SU-DHL-6 (cell line): ENCODE results near the gene PCDHB14.
"Not testable (repeated sequence)": the region's sequence is repeated elsewhere in the genome, so short reads cannot be mapped to it uniquely, and the experiment has no call there.

Source experiments
- H2AFZ ChIP-seq: fragments of 200-600 bp; sonication (generic); 2 replicates; pipeline ENCODE4 v1.6.1; 2014; ENCODE audit warnings: low read depth, mild to moderate bottlenecking, moderate library complexity, mixed read lengths, antibody characterized with exemption, low read length; ENCODE audit not compliant: severe bottlenecking
- H3F3A ChIP-seq: fragments of 200-600 bp; shearing (Covaris generic); 2 replicates; pipeline ENCODE4 v1.6.0; 2016; ENCODE audit warnings: antibody characterized with exemption, mild to moderate bottlenecking; ENCODE audit not compliant: insufficient read depth
- H3K27ac ChIP-seq: fragments of 200-600 bp; sonication (generic); 2 replicates; pipeline ENCODE4 v1.5.1; 2016; ENCODE audit warnings: low read depth, mild to moderate bottlenecking, low read length, moderate library complexity, mixed read lengths
- H3K27me3 ChIP-seq: fragments of 200-600 bp; sonication (generic), shearing (Covaris generic); 2 replicates; pipeline ENCODE4 v1.6.0; 2014; ENCODE audit warnings: mild to moderate bottlenecking, low read length
- H3K36me3 ChIP-seq: fragments of 200-600 bp; sonication (generic); 2 replicates; pipeline ENCODE4 v1.6.1; 2014; ENCODE audit warnings: mild to moderate bottlenecking, low read length, mixed read lengths
- H3K4me2 ChIP-seq: fragments of 300-600, 200-600 bp; shearing (Covaris generic), sonication (generic); 2 replicates; pipeline ENCODE4 v1.6.0; 2014; ENCODE audit warnings: low read length, low read depth, mild to moderate bottlenecking; ENCODE audit not compliant: poor library complexity, severe bottlenecking
- H3K4me3 ChIP-seq: fragments of 200-600 bp; sonication (generic); 2 replicates; pipeline ENCODE4 v1.5.1; 2014; ENCODE audit warnings: antibody characterized with exemption, low read length, mild to moderate bottlenecking, mixed read lengths; ENCODE audit not compliant: insufficient read depth, poor library complexity, severe bottlenecking
- H3K79me2 ChIP-seq: fragments of 200-600 bp; sonication (generic); 2 replicates; pipeline ENCODE4 v1.6.1; 2014; ENCODE audit warnings: mild to moderate bottlenecking, low read length, moderate library complexity; ENCODE audit not compliant: insufficient read depth
- H3K9ac ChIP-seq: fragments of 200-600 bp; sonication (generic); 2 replicates; pipeline ENCODE4 v1.7.0; 2014; ENCODE audit warnings: mild to moderate bottlenecking, low read length
- H3K9me2 ChIP-seq: fragments of 200-600 bp; sonication (generic); replicated peaks from 2 replicates; pipeline ENCODE4 v1.6.1; 2014; ENCODE audit warnings: low read length; ENCODE audit not compliant: insufficient read depth
- H3K9me3 ChIP-seq: fragments of 200-600 bp; sonication (generic); 2 replicates; pipeline ENCODE4 v1.6.1; 2014; ENCODE audit warnings: low read length, mixed read lengths; ENCODE audit not compliant: insufficient read depth
- H4K20me1 ChIP-seq: fragments of 200-600 bp; sonication (generic); 2 replicates; pipeline ENCODE4 v1.6.1; 2014; ENCODE audit warnings: low read depth, mild to moderate bottlenecking, antibody characterized with exemption, low read length, moderate library complexity, mixed read lengths
- CTCF ChIP-seq: fragments of 200-600 bp; sonication (generic); IDR thresholded peaks from one replicate; pipeline ENCODE4 v1.5.1; 2017; ENCODE audit warnings: antibody characterized with exemption, mild to moderate bottlenecking, low read length, moderate library complexity; ENCODE audit not compliant: insufficient read depth, poor library complexity, severe bottlenecking
- EZH2phosphoT487 ChIP-seq: fragments of 200-600 bp; sonication (generic), shearing (Covaris generic); conservative IDR thresholded peaks from 2 replicates; pipeline ENCODE4 v1.6.1; 2018; ENCODE audit warnings: mild to moderate bottlenecking, antibody characterized with exemption, low read length, moderate library complexity, mixed read lengths

The PCDHB14 gene

DNA sequence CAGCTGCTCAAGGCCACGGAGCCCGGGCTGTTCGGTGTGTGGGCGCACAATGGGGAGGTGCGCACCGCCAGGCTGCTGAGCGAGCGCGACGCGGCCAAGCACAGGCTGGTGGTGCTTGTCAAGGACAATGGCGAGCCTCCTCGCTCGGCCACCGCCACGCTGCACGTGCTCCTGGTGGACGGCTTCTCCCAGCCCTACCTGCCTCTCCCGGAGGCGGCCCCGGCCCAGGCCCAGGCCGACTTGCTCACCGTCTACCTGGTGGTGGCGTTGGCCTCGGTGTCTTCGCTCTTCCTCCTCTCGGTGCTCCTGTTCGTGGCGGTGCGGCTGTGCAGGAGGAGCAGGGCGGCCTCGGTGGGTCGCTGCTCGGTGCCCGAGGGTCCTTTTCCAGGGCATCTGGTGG is 34.0 kb upstream of the PCDHB14 start:
- not testable (repeated sequence) for H3K9me3 ChIP-seq, H3K4me2 ChIP-seq, H4K20me1 ChIP-seq, H2AFZ ChIP-seq, H3K36me3 ChIP-seq, H3K9me2 ChIP-seq, H3F3A ChIP-seq, H3K9ac ChIP-seq, H3K79me2 ChIP-seq, H3K27ac ChIP-seq, H3K4me3 ChIP-seq, H3K27me3 ChIP-seq

DNA sequence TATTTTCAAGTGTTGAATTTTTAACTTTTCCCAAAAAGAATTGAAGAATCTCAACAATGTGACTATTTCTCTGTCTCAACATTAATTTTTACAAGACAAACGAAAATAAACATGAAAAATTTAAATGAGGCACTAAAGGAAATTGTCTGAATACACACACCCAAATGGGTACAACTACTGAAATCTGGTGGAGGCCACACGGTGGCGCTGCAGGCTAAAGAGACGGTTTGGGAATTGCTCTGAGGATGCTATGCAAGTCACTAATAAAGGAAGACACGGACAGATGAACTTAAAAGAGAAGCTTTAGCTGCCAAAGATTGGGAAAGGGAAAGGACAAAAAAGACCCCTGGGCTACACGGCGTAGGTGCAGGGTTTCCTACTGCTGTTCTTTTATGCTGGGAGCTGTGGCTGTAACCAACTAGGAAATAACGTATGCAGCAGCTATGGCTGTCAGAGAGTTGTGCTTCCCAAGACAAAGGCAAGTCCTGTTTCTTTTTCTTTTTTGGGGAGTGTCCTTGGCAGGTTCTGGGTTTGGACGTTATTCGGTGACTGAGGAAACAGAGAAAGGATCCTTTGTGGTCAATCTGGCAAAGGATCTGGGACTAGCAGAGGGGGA is 30.9 kb upstream of the PCDHB14 start, which contains the start of gene PCDHB10:
PCDHB10 (plus strand) TSS at position 244 of the 616 bp plus-strand sequence; CDS start at position 444, 200 bp downstream.
- Histone ChIP-seq H3K79me2 (no peaks in the 10 kb centered on the region), H3K27ac (no peak within 1 kb of the TSS), H3K9ac (no peak within 1 kb of the TSS), H3K4me2 (no peak within 1 kb of the TSS), H4K20me1 (no peaks in the 10 kb centered on the region), H3F3A (no peaks in the 10 kb centered on the region), H3K9me2 (no peaks in the 10 kb centered on the region), H3K27me3 (no peaks in the 10 kb centered on the region), H3K4me3 (no peak within 1 kb of the TSS), H3K9me3 (peaks cover 15% of the 10 kb centered on the region), H3K36me3 (no peaks in the 10 kb centered on the region), H2AFZ (no peak within 1 kb of the TSS)
- TF ChIP-seq CTCF (peak; percentile 78), EZH2phosphoT487 (no peak)

DNA sequence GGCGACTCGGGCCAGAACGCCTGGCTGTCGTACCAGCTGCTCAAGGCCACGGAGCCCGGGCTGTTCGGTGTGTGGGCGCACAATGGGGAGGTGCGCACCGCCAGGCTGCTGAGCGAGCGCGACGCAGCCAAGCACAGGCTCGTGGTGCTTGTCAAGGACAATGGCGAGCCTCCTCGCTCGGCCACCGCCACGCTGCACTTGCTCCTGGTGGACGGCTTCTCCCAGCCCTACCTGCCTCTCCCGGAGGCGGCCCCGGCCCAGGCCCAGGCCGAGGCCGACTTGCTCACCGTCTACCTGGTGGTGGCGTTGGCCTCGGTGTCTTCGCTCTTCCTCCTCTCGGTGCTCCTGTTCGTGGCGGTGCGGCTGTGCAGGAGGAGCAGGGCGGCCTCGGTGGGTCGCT is 28.8 kb upstream of the PCDHB14 start:
- H3K36me3 ChIP-seq, H3K27ac ChIP-seq: not testable (repeated sequence)
- H3K9me3 ChIP-seq = peaks cover 19% of the 10 kb centered on the region

GRCh38 chr5:141196363-141196762 is 26.8 kb upstream of the PCDHB14 start:
- H3K4me3 ChIP-seq = no peak overlapping the region
- no peaks in the 10 kb centered on the region for H3K36me3 ChIP-seq
- H3K27ac ChIP-seq = no peak overlapping the region
- no peaks in the 10 kb centered on the region for H4K20me1 ChIP-seq
- H3K9me2 ChIP-seq = no peaks in the 10 kb centered on the region
- no peak overlapping the region for H3K9ac ChIP-seq
- no peaks in the 10 kb centered on the region for H3K79me2 ChIP-seq
- no peak overlapping the region for H2AFZ ChIP-seq
- no peak overlapping the region for H3K4me2 ChIP-seq
- peaks cover 19% of the 10 kb centered on the region for H3K9me3 ChIP-seq
- TF ChIP-seq EZH2phosphoT487 (no peak), CTCF (no peak)
- 0 out of 2 replicates have a peak, but pooled peaks cover 3% of the 10 kb centered on the region for H3K27me3 ChIP-seq
- H3F3A ChIP-seq = no peaks in the 10 kb centered on the region

More for the DNA sequence above, 28.8 kb upstream of the PCDHB14 start:
- H3K27me3 ChIP-seq, H3K79me2 ChIP-seq, H3K4me2 ChIP-seq, H3K9me2 ChIP-seq, H3K9ac ChIP-seq, H4K20me1 ChIP-seq, H2AFZ ChIP-seq, H3K4me3 ChIP-seq, H3F3A ChIP-seq: not testable (repeated sequence)
